ENCODE measurements around the gene TOMM20. TPM values are rescaled to one million over a fixed set of nuclear protein-coding genes. Genes with fewer than 3 reads are reported as not detected.

TOMM20 gene
- total and polyA plus RNA-seq, 2 experiments from 2014 or later = 75.7 to 103 TPM

DNA sequence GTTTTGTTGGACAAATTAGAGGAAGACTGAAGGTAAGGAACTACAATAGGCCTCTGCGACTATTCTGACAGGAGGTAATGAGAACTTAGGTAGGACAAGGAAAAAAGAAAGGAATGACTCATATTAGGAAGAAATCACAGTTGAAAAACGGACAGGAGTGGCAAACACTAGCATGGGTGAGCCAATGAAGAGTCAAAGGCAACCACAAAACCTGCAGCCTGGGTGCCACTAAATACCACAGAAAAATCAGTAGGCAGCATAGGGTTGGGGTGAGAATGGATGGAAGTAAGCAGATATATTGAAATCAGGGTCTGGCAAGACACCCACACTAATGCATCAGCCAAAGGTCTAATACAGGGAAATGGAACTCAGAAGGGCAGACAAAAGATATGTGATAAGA lies 22.4 kb upstream of the TOMM20 start:
- H3K36me3 ChIP-seq (ENCODE audit: low read depth) = peaks cover 59% of the 10 kb centered on the region
- H3K9me3 ChIP-seq (ENCODE audit: low read depth) = no peaks in the 10 kb centered on the region
- H3K4me3 ChIP-seq = no peak overlapping the region
- H3K4me1 ChIP-seq (ENCODE audit: insufficient read depth) = no peaks in the 10 kb centered on the region
- 98 to 100% methylated on average over 2 of the region's 2 CpGs for WGBS, 2 experiments (ENCODE audit: low coverage in 1 of 2, low lambda C conversion rate in 2 of 2, missing lambda C conversion rate in 2 of 2)
- in situ Hi-C loops (cut with MboI) = no loop called here
- H3K27ac ChIP-seq = no peak overlapping the region
- DNase-seq = no peak
- no peak overlapping the region for H3K4me2 ChIP-seq (ENCODE audit: unreplicated experiment)
- H4K20me1 ChIP-seq (ENCODE audit: insufficient read depth) = no peaks in the 10 kb centered on the region
- H3K9ac ChIP-seq = no peak overlapping the region
- no peaks in the 10 kb centered on the region for H3F3A ChIP-seq (ENCODE audit: insufficient read depth)
- H3K27me3 ChIP-seq (replicated peaks; ENCODE audit: insufficient read depth) = no peaks in the 10 kb centered on the region
- no peak for TF ChIP-seq EZH2phosphoT487 (IDR thresholded peaks at IDR 0.05; ENCODE audit: insufficient read depth, low read depth)
- no peak for TF ChIP-seq EZH2 (IDR thresholded peaks at IDR 0.05; ENCODE audit: insufficient read depth, poor library complexity, severe bottlenecking)
- no peaks in the 10 kb centered on the region for H3K9me2 ChIP-seq (ENCODE audit: insufficient read depth)
- peaks cover 67% of the 10 kb centered on the region for H3K79me2 ChIP-seq (ENCODE audit: insufficient read depth)
- no peak overlapping the region for H2AFZ ChIP-seq

- H3F3A ChIP-seq (ENCODE audit: insufficient read depth) = no peaks in the 10 kb centered on the region
- H3K4me3 ChIP-seq = no peak overlapping the region
- H3K36me3 ChIP-seq (ENCODE audit: low read depth) = peaks cover 63% of the 10 kb centered on the region
- H3K9me3 ChIP-seq (ENCODE audit: low read depth) = no peaks in the 10 kb centered on the region
- no peaks in the 10 kb centered on the region for H3K4me1 ChIP-seq (ENCODE audit: insufficient read depth)
- H4K20me1 ChIP-seq (ENCODE audit: insufficient read depth) = no peaks in the 10 kb centered on the region
- no peaks in the 10 kb centered on the region for H3K27me3 ChIP-seq (replicated peaks; ENCODE audit: insufficient read depth)
- H3K79me2 ChIP-seq (ENCODE audit: insufficient read depth) = peaks cover 69% of the 10 kb centered on the region
- no peak overlapping the region for H3K9ac ChIP-seq
- in situ Hi-C loops (cut with MboI) = no loop called here
- DNase-seq = no peak
- WGBS, 2 experiments (ENCODE audit: low coverage in 1 of 2, low lambda C conversion rate in 2 of 2, missing lambda C conversion rate in 2 of 2) = 97% methylated on average over 9 of the region's 9 CpGs
- TF ChIP-seq EZH2phosphoT487 (IDR thresholded peaks at IDR 0.05; ENCODE audit: insufficient read depth, low read depth) (no peak), EZH2 (IDR thresholded peaks at IDR 0.05; ENCODE audit: insufficient read depth, poor library complexity, severe bottlenecking) (no peak)
- H3K4me2 ChIP-seq (ENCODE audit: unreplicated experiment) = no peak overlapping the region
- no peak overlapping the region for H2AFZ ChIP-seq
- H3K27ac ChIP-seq = no peak overlapping the region
- no peaks in the 10 kb centered on the region for H3K9me2 ChIP-seq (ENCODE audit: insufficient read depth)
These were observed 21.2 kb upstream of the TOMM20 start for GRCh38 chr1:235149824-235150223.

DNA sequence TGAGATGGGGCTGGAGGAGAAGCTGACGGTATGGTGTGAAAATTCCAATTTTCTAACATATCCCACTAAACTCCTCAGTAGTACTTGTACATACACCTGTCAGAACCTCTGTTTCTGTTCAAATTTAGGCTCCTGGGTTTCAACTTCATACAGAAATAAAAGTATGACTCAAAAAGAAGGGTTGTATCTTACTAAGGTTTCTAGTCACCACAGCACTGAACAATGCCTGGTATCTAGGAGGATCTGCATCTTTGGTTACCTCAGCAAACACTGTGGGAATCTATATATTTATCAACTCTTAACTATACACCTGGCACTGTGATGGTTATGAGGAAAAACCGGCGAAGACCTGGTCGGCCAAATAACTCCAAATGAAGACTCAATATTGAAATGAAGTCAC lies 18.6 kb upstream of the TOMM20 start:
- Histone ChIP-seq H3K27me3 (replicated peaks; ENCODE audit: insufficient read depth) (no peaks in the 10 kb centered on the region), H3K27ac (no peak overlapping the region), H2AFZ (no peak overlapping the region), H3K9me3 (ENCODE audit: low read depth) (no peaks in the 10 kb centered on the region), H3K4me1 (ENCODE audit: insufficient read depth) (no peaks in the 10 kb centered on the region), H3K4me3 (no peak overlapping the region), H3K9me2 (ENCODE audit: insufficient read depth) (no peaks in the 10 kb centered on the region), H3K4me2 (ENCODE audit: unreplicated experiment) (no peak overlapping the region), H3K79me2 (ENCODE audit: insufficient read depth) (peaks cover 77% of the 10 kb centered on the region), H4K20me1 (ENCODE audit: insufficient read depth) (no peaks in the 10 kb centered on the region), H3F3A (ENCODE audit: insufficient read depth) (no peaks in the 10 kb centered on the region), H3K9ac (no peak overlapping the region), H3K36me3 (ENCODE audit: low read depth) (peaks cover 61% of the 10 kb centered on the region)
- 89 to 90% methylated on average over 4 of the region's 4 CpGs for WGBS, 2 experiments (ENCODE audit: low coverage in 1 of 2, low lambda C conversion rate in 2 of 2, missing lambda C conversion rate in 2 of 2)
- in situ Hi-C loops (cut with MboI) = no loop called here
- DNase-seq = no peak
- TF ChIP-seq EZH2 (IDR thresholded peaks at IDR 0.05; ENCODE audit: insufficient read depth, poor library complexity, severe bottlenecking) (no peak), EZH2phosphoT487 (IDR thresholded peaks at IDR 0.05; ENCODE audit: insufficient read depth, low read depth) (no peak)

- H4K20me1 ChIP-seq (ENCODE audit: insufficient read depth) = no peaks in the 10 kb centered on the region
- H3K4me2 ChIP-seq (ENCODE audit: unreplicated experiment) = no peak overlapping the region
- no peaks in the 10 kb centered on the region for H3K9me3 ChIP-seq (ENCODE audit: low read depth)
- peaks cover 57% of the 10 kb centered on the region for H3K36me3 ChIP-seq (ENCODE audit: low read depth)
- peaks cover 78% of the 10 kb centered on the region for H3K79me2 ChIP-seq (ENCODE audit: insufficient read depth)
- no peak overlapping the region for H3K4me3 ChIP-seq
- H2AFZ ChIP-seq = no peak overlapping the region
- no peaks in the 10 kb centered on the region for H3K4me1 ChIP-seq (ENCODE audit: insufficient read depth)
- no peaks in the 10 kb centered on the region for H3K27me3 ChIP-seq (replicated peaks; ENCODE audit: insufficient read depth)
- TF ChIP-seq EZH2 (IDR thresholded peaks at IDR 0.05; ENCODE audit: insufficient read depth, poor library complexity, severe bottlenecking) (no peak), EZH2phosphoT487 (IDR thresholded peaks at IDR 0.05; ENCODE audit: insufficient read depth, low read depth) (no peak)
- H3K9me2 ChIP-seq (ENCODE audit: insufficient read depth) = no peaks in the 10 kb centered on the region
- no peak overlapping the region for H3K9ac ChIP-seq
- no peak overlapping the region for H3K27ac ChIP-seq
- no peak for DNase-seq
- no peaks in the 10 kb centered on the region for H3F3A ChIP-seq (ENCODE audit: insufficient read depth)
- WGBS, 2 experiments (ENCODE audit: low coverage in 1 of 2, low lambda C conversion rate in 2 of 2, missing lambda C conversion rate in 2 of 2) = 92% methylated on average over 6 of the region's 6 CpGs
- in situ Hi-C loops (cut with MboI) = no loop called here
These were observed 17.0 kb upstream of the TOMM20 start for GRCh38 chr1:235145639-235146038.

GRCh38 chr1:235142991-235143390 lies 14.4 kb upstream of the TOMM20 start:
- Histone ChIP-seq H3K9me3 (ENCODE audit: low read depth) (no peaks in the 10 kb centered on the region), H2AFZ (no peak overlapping the region), H3K27ac (no peak overlapping the region), H3F3A (ENCODE audit: insufficient read depth) (no peaks in the 10 kb centered on the region), H3K4me2 (ENCODE audit: unreplicated experiment) (no peak overlapping the region), H3K27me3 (replicated peaks; ENCODE audit: insufficient read depth) (no peaks in the 10 kb centered on the region), H4K20me1 (ENCODE audit: insufficient read depth) (no peaks in the 10 kb centered on the region), H3K4me3 (no peak overlapping the region), H3K9me2 (ENCODE audit: insufficient read depth) (no peaks in the 10 kb centered on the region), H3K9ac (no peak overlapping the region), H3K4me1 (ENCODE audit: insufficient read depth) (no peaks in the 10 kb centered on the region), H3K79me2 (ENCODE audit: insufficient read depth) (peaks cover 77% of the 10 kb centered on the region), H3K36me3 (ENCODE audit: low read depth) (peaks cover 49% of the 10 kb centered on the region)
- DNase-seq = no peak
- 96 to 100% methylated on average over 4 of the region's 4 CpGs for whole genome bisulfite sequencing, 2 experiments (ENCODE audit: low coverage in 1 of 2, low lambda C conversion rate in 2 of 2, missing lambda C conversion rate in 2 of 2)
- no peak for TF ChIP-seq EZH2phosphoT487 (IDR thresholded peaks at IDR 0.05; ENCODE audit: insufficient read depth, low read depth)
- TF ChIP-seq EZH2 (IDR thresholded peaks at IDR 0.05; ENCODE audit: insufficient read depth, poor library complexity, severe bottlenecking) = no peak
- in situ Hi-C loops (cut with MboI) = no loop called here
